NCI-H2107 (cell line): Measurements from ENCODE around the gene CRYBA4.

Experiments
- DNase-seq: peaks from one replicate; lab custom pipeline; 2025; lab: John Stamatoyannopoulos, UW

The CRYBA4 gene

GRCh38 chr22:26660961-26661578 lies 39.3 kb downstream of the CRYBA4 start:
- DNase-seq: no peak

- DNase-seq: no peak
Measured at GRCh38 chr22:26662160-26662559, 40.4 kb downstream of the CRYBA4 start.

- no peak for DNase-seq
Measured at GRCh38 chr22:26663374-26663923, 41.7 kb downstream of the CRYBA4 start.

GRCh38 chr22:26665813-26666231 lies 44.1 kb downstream of the CRYBA4 start:
- DNase-seq: no peak

- DNase-seq: no peak
Measured at GRCh38 chr22:26667140-26667539, 45.4 kb downstream of the CRYBA4 start.

GRCh38 chr22:26669060-26669481 lies 47.3 kb downstream of the CRYBA4 start:
- no peak for DNase-seq

- DNase-seq: no peak
Measured at GRCh38 chr22:26670459-26670858, 48.7 kb downstream of the CRYBA4 start.

- no peak for DNase-seq
Measured at GRCh38 chr22:26671317-26672059, 49.7 kb downstream of the CRYBA4 start.

GRCh38 chr22:26672060-26672471 lies 50.3 kb downstream of the CRYBA4 start:
- DNase-seq: no peak

GRCh38 chr22:26672590-26673468 lies 51.1 kb downstream of the CRYBA4 start:
- DNase-seq: peak; percentile 71

GRCh38 chr22:26673486-26673885 lies 51.7 kb downstream of the CRYBA4 start:
- no peak for DNase-seq

GRCh38 chr22:26674211-26675190 lies 52.7 kb downstream of the CRYBA4 start:
- no peak for DNase-seq

- DNase-seq: no peak
Measured at GRCh38 chr22:26675687-26676268, 54.0 kb downstream of the CRYBA4 start.

- DNase-seq: no peak
Measured at GRCh38 chr22:26677217-26677616, 55.5 kb downstream of the CRYBA4 start.

GRCh38 chr22:26679003-26679629 lies 57.4 kb downstream of the CRYBA4 start:
- DNase-seq: no peak
